Measurements from ENCODE around the gene HBP1.
"Not testable (repeated sequence)": the region's sequence is repeated elsewhere in the genome, so short reads cannot be mapped to it uniquely, and the experiment has no call there.

HBP1 gene

GRCh38 chr7:107128748-107129147 is 40.1 kb upstream of the HBP1 start:
- TF ChIP-seq CTCF (IDR thresholded peaks at IDR 0.05): no peak

GRCh38 chr7:107130487-107131220 is 38.1 kb upstream of the HBP1 start:
- H3K27ac ChIP-seq: no peak overlapping the region
- no peak for DNase-seq (ENCODE audit: low spot score)
- no peak overlapping the region for H3K4me3 ChIP-seq
- TF ChIP-seq CTCF (IDR thresholded peaks at IDR 0.05): no peak

More at GRCh38 chr7:107128748-107129147, 40.1 kb upstream of the HBP1 start:
- no peak overlapping the region for H3K4me3 ChIP-seq
- DNase-seq (ENCODE audit: low spot score): no peak
- H3K27ac ChIP-seq: no peak overlapping the region

- H3K4me3 ChIP-seq: no peak overlapping the region
- DNase-seq (ENCODE audit: low spot score): no peak
- TF ChIP-seq CTCF (IDR thresholded peaks at IDR 0.05): no peak
- no peak overlapping the region for H3K27ac ChIP-seq
Observed at GRCh38 chr7:107133396-107133795, 35.4 kb upstream of the HBP1 start.

- Histone ChIP-seq H3K4me3 (no peak overlapping the region), H3K27ac (no peak overlapping the region)
- no peak for DNase-seq (ENCODE audit: low spot score)
- no peak for TF ChIP-seq CTCF (IDR thresholded peaks at IDR 0.05)
Observed at GRCh38 chr7:107138696-107139420, 29.9 kb upstream of the HBP1 start.

- not testable (repeated sequence) for H3K4me3 ChIP-seq; H3K27ac ChIP-seq; DNase-seq (ENCODE audit: low spot score)
Observed at GRCh38 chr7:107143875-107144274, 24.9 kb upstream of the HBP1 start.

- Histone ChIP-seq H3K27ac (no peak overlapping the region), H3K4me3 (no peak overlapping the region)
- no peak for DNase-seq (ENCODE audit: low spot score)
- TF ChIP-seq CTCF (IDR thresholded peaks at IDR 0.05): no peak
Observed at GRCh38 chr7:107145067-107145838, 23.6 kb upstream of the HBP1 start.
